Measurements from ENCODE around the gene CAMK2B.
A peak's percentile ranks its signal among the peaks of the same experiment; 100 is the strongest.

CAMK2B gene

DNA sequence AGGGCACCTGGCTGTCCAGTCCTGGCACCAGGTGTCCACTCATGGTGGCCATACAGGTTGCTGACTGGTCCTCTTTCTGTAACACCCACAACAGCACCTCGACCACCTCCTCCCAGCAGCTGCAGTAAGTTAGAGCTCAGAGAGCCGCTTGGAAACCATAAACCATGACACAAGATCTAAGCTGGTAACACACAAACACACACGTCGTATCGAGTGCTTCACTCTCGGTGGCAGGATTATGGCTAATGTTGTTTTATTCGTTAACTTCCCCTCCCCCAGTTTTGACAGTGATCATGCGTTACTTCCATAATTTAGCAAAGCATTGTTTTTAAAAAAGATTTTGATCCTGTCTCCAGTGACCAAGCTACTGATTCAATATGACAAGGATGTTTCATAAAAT is 59.7 kb downstream of the CAMK2B start:
- Histone ChIP-seq H3K27ac (no peak overlapping the region), H3K4me3 (no peak overlapping the region)

DNA sequence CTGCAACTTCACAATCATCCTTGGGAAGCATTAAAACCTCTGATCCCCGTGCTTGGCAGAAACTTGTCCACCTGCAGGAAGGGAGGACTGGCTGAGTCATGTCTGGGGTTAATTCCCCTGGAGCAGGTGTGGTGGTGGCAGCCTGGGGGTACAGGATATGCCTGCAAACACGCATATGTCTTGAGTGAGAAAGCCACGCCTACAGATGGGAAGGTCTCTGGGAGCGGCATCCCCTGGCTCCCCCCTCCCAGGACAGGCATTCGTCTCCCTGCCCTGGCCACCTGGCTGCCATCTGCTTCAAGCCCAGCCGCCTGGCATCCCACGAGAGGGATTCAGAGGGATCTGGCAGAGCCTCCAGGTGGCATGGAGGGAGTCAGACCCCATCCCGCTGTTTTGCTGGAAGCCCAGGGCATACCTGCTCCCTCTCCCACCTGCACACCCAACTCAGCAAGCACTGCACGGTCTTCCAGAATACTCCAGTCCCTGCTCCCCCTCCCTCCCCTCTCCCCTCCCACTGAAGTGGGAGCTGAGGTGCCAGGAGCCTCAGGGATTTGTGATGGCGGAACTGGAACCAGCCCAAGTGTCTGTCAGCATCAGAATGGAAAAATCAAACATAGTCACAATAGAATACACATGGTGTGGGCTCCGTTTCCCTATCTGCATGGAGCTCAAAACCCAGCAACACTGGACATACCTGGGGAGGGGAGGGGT is 61.0 kb downstream of the CAMK2B start:
- no peak overlapping the region for H3K4me3 ChIP-seq
- H3K27ac ChIP-seq, result peak overlapping the region in 1 of 21 experiments; percentile 9

DNA sequence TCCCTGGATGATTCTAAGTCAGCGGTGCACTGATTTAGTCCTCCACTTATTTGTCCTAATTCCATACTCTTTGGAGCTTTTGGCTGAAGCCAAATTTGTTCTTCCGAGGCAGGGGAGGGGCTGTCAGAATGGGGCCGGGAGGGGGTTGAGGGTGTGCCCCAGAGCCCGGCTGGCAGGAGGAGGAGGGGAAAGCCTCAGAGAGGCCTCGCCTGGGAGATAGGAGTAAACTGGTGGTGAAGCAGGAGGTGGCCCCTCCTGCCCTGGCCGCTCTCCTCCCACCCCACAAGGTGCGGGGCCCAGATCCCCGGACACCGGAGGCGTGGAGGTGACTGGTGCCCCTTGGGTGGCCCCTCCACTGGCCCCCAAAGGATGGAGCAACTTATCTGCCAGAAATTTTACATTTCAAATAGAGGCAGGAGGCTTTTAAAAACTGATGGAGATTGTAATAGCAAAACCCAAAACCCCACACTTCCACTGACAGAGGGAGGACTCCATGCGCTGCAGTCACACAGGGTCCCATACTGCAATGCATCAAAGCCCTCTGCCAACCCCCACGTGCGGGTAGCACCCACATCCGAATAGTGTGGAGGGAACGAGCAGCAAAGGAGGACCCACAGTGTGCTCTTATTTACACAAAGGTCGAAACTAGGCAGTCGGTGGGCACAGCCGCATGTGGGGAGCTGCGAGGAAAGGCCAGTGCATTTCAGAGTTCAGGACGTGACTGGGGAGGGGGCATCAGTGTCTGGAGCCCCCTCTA is 61.9 kb downstream of the CAMK2B start:
- no peak overlapping the region for H3K4me3 ChIP-seq
- peak overlapping the region in 2 of 21 experiments; percentile 7 to 9 for H3K27ac ChIP-seq

DNA sequence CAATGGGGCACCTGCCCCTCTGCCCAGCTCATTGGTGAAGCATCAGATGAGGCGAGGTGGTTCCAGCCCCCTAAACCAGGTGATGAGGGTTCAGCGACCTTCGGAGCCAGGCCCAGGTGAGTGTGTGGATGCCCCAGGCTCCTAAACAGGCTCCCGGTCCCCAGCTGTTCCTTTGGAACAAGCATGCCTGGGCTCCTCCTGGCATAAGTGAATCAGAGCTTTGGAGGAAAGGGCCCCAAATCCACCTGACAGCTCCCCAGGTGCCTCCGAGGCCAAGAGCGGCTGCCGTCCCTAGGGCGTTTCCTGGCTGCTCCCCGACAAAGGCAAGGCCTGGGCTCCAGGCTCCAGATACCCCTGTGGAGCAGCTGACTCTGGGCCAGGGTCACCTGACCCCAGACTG is 63.4 kb downstream of the CAMK2B start:
- Histone ChIP-seq H3K27ac (no peak overlapping the region), H3K4me3 (no peak overlapping the region)

DNA sequence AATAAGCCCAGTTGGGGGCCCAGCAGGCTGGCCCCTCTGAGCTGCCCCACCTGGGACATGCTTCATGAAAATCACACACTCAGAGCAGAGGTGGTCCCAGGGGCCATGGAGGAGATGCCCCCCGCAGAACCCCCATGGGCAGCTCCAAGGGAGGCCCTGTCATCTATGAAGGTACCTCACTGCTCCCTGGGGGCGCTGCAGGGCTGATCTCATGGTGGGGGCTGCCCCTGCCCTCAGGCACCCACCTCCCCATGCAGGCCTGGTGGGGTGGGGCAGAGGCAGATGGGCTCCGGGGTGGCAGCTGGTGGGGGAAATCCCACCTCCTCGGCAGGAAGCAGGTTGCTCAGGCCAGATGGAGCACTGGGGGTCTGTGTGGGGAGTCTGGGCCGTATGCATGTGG is 64.2 kb downstream of the CAMK2B start:
- Histone ChIP-seq H3K4me3 (no peak overlapping the region), H3K27ac (peak overlapping the region in 1 of 21 experiments; percentile 1)

DNA sequence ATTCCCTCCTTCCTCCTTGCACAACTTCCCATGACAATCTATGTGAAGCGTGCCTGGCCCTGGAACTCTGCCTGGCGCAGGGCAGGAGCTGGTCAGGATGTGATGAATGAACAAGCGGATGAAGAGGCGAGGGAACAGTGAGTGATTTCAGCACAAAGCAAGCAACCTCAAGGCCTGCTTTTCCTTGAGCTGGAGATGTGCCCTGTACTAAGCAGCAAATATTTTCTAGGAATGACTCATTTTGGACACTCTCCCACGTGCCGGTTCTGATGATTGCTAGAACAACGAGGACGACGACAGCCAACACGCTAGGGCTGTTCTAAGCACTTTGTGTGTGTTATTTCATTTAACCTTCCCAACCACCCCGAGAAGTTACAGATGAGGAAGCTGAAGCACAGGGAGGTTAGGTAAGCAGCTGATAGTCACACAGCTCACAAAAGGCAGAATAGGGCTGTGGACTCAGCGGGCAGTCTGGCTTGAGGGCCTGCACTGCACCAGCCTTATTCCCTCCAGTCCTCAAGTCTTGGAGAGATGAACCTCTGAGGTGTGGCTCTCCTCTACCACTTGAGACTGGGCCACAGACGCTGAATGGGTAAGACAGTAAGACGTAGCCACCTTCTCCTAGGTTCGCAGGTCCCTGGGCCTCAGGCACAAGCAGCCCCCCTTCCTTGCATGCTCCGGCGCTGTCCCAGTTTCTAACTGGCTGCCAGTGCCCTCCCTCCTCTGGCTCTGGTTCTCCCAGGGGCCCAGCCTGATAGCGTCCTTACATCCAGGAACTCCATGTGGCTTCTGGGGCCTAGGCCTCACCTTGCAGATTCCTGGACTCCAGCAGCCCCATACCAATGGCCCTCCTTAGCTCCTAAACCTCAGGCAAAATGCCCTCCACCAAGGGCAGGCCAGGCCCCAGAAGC is 65.6 kb downstream of the CAMK2B start:
- H3K4me3 ChIP-seq, result no peak overlapping the region
- H3K27ac ChIP-seq, result peak overlapping the region in 10 of 21 experiments; percentile 23 to 84 (median 68)

DNA sequence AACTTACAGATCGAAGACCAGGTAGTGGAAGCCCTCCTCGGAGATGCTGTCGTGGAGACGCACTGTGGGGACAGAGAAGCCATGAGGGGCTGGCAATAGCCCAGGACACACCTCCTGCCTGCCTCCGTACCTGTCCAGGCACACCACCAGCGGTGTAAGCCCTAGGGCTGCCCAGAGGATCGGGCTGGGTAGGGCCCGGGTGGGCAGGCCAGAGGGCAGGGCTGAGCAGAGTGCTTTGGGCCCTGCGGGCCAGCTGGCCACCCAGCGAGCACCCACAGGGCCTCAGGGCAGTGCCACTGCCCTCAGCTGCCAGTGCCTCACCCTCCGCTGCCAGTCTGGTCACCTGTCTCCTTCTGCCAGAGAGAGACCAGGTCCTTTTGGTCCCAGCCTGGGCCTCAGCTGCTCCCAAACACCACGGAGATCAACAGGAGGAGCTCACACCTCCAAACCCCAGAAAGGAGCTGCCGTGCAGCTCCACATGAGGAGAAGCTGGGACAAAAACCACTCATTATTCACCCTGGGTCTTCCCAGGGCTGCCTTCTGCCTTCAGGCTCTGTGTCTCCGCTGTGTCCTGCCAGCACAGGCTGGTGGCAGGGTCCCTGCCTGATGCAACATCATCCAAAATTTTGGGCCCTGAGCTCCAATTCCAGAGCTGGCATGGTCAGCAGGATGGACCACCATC is 66.4 kb downstream of the CAMK2B start:
- Histone ChIP-seq H3K27ac (peak overlapping the region in 16 of 21 experiments; percentile 3 to 84 (median 55)), H3K4me3 (no peak overlapping the region)

DNA sequence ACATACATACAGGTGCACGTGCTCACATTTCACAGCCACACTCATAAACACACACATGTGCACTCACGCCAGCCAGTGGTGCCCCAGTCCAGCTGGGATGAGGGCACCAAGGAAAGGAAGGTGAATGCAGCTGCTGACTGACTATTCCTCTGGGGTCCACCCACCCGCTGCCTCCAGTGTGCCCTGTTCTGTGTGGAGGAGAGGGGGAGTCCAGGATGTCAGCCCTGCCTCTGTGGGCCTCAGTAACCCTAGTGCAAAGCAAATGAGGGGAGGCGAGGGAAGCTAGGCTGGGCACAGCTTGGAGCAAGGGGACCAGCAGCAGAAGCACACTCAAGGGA is 67.0 kb downstream of the CAMK2B start:
- H3K4me3 ChIP-seq, result no peak overlapping the region
- H3K27ac ChIP-seq, result peak overlapping the region in 9 of 21 experiments; percentile 7 to 84 (median 64)

DNA sequence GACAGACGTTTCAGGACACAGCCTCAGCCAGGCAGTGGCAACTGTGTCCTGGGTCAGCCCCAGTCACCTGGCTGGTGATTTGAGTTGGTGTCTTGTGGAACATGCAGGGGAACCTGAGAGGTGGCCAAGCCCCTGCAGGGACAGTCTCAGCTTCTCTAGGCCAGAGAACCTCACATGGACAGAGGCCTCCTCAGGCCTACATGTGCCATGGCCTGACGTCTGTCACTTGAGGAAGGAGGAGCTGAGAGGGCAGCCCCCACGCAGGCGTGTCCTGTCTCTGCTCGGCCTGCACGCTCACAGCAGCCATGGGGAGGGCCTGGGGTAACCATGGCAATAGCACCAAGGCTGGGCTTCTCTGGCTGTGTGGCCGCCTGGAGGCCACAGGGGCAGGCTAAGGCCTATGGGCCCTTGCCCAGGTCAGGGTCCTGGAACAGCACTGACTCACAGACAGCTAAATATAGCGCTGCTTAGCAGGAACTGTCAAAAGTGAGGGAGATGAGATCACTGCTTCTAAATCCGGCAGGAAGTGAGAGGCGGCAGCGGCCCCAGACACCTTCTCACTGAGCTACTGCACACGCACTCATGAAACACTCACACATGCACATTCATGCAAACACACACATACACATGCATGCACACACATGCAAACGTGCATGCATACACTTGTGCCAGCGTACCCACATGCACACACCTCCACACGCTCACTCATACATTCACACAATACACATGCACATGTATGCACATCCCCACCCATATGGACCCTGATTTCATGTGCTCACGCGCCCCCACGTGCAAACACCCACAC is 67.6 kb downstream of the CAMK2B start:
- Histone ChIP-seq H3K4me3 (no peak overlapping the region), H3K27ac (peak overlapping the region in 18 of 21 experiments; percentile 10 to 84 (median 54))

DNA sequence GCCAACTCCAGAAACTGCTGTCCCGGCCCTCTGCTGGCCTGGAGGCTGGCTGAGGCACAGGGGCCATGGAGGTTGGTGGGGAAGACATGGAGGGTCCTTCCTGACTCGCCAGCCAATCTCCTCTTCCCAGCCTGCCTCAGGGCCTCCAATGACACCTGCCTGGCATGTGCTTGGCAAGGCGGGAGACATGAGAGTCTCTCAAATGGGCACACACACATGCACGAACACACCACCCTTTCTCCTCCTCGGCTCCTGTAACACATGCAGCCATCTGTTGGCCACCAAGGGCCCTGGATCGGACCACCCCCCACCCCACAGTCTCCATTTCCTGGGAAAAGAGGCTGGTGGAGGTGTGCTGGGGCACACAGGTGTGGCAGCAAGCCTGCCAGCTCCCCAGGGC is 68.2 kb downstream of the CAMK2B start:
- no peak overlapping the region for H3K4me3 ChIP-seq
- peak overlapping the region in 18 of 21 experiments; percentile 10 to 84 (median 54) for H3K27ac ChIP-seq

DNA sequence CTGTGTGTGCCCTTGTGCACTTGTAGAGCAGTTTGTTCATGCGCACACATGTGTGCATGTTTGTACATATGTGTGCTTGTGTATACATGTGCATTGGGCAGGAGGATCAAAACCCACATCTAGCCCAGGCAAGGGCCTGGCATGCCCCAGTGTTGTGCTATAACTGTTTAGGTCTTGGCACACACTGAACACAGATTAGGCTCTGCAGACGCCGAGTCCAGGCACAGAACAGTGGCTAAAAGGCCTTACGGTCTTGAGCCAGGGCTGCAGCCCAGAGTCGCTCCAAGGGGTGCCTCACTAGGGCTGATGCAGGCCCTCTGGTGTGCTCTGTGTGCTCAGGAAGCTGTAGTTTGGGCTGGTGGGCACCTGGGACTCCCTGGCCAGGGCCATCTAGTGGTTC is 68.9 kb downstream of the CAMK2B start:
- no peak overlapping the region for H3K4me3 ChIP-seq
- peak overlapping the region in 1 of 21 experiments; percentile 16 for H3K27ac ChIP-seq

DNA sequence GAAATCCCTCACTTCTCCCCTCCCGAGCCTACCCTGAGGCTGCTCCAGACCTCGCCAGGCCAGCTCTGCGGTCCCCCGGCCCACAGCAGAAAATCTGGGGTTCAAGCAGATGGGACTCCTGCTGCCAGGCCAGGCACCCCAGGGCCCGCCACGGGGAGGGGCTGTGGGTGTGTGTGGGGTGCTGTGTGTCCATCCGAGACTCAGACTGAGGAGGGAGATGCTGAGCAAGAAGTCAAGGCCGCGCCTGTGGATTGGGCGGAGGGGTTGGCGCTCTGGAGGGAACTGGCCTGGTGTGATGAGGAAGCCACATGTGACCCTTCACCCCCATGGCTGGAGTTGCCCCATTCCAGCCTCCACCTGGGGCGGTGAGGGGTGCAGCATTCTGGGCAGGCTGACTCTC is 73.5 kb downstream of the CAMK2B start:
- no peak overlapping the region for H3K27ac ChIP-seq
- no peak overlapping the region for H3K4me3 ChIP-seq

DNA sequence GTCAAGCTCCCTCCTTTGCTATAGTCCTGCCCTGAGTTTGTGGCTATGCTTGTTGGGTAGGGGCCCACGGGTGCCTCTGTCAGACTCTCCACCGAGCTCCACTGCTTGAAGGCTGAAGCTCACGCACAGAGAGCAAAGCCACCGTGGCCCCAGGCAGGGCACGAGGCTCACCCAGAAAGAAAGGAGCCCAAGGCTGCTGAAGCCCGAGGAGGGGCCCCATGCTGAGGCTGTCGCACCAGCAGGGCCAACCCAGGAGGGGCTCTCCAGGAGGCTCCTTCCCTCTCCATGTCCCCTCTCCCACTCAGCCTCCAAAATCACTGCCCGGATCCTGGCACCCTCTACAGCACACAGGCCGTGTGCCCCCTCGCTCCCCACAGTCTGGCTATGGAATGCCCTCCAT is 74.1 kb downstream of the CAMK2B start:
- Histone ChIP-seq H3K27ac (no peak overlapping the region), H3K4me3 (no peak overlapping the region)

DNA sequence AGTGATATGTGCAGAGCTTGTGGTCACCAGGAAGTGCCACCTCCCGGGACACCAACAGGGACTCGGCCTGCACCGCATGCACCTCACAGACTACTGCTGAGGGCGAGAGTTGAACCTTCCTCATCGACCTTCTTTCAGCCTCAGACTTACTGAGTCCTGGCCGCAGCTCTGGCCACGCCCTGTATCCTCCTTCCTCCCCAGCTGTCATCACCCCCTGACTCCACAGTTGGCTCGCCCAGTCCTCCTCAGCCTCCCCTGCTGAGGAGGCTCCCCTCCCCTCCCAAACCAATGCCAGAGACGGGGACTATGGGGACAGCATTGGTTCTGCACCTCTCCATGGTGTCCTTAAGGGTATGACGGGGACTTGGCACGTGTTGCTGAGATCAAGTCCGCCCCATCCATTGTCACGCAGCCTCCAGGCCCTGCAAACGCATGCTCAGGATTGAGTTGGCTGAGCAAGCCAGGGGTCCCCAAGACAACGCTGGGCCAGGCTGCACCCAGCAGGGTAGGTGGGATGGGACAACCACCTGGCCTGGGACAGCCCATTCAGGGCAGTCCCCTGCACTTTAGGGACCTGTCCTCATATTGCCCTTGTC is 75.7 kb downstream of the CAMK2B start:
- Histone ChIP-seq H3K27ac (no peak overlapping the region), H3K4me3 (no peak overlapping the region)

DNA sequence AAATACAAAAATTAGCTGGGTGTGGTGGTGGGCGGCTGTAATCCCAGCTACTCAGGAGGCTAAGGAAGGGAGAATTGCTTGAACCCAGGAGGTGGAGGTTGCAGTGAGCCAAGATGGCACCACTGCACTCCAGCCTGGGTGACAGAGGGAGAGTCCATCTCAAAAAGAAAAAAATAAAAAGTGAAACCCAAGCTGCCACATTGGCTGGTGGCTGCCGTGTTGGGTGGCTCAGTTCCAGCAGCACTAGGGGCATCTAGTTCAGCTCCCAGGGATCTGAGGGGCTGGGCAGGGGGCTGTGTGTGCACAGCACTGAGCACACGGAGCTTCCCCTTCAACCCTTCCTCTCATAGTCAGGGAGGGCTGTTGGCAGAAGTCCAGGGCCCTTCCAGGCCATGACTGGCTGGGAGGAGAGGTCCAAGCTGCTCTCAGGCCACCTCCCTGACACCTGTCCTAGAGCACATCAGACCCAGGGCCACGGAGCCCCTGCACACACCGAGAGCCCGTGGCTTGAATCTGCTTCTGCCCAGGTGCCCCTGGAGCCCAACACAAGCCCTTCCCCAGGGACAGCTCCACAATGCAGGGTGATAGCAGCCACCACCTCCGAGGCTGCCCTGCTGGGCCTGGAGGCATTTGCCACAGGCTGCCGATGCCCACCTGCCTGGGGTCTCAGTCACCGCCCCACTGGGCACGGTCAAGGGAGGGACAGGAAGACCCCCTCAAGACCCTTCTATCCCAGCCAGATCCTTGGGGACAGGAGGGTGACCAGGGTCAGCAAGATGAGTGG is 77.3 kb downstream of the CAMK2B start:
- Histone ChIP-seq H3K4me3 (no peak overlapping the region), H3K27ac (no peak overlapping the region)

DNA sequence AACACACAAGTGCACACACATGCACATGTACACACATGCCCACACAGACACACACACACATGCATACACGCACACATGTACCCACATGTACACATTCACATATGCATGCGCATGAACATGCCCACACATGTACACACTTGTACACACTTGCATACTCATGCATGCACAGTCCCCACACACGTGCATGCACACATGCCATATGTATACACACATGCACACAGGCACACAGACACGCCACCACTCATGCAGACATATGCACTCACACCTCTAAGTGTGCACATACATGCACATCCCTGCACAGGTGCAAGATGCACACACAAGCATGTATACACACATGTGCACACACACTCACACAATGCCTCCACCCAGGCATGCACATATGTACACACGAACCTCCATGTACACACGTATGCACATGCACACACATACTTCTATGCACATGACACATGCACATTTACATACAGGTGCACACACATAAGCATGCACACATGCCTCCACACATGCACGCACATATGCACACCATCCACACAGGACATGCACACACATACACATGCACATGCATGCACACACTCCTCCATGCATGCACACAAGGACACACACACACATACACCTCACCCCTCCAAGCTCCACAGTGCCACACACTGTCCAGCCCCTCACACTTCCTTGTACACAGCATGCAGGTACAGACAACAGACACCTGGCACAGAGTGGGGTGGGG is 78.8 kb downstream of the CAMK2B start:
- no peak overlapping the region for H3K4me3 ChIP-seq
- H3K27ac ChIP-seq, result no peak overlapping the region

DNA sequence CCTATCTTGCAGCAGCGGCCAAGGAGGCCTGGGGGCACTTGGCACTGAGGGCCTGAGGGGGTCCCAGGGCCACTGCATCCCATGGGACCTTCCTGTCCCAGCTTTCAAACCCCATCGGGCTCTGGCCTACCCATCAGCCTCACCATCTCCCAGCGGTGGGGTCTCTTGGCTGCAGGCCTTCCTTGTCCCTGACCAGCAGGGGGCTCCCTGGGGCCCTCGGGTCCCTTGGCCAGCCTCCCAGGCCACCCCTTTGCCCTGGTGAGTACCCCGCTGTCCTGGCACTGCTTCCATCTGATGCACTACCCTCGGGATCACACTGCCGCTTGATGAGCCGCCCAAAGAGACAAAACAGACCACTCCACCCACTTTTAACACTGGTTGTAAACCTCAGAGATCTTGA is 81.1 kb downstream of the CAMK2B start:
- Histone ChIP-seq H3K27ac (no peak overlapping the region), H3K4me3 (no peak overlapping the region)
